GM12878 (cell line): ENCODE results near the gene RBM26.

Source experiments
- ELK1 ChIP-seq: IDR thresholded peaks from 2 replicates; pipeline ENCODE4 v1.6.1; 2012; ENCODE audit warnings: low read depth, low read length, improper control_type of control experiment
- MTA2 ChIP-seq: fragments of 450-650 bp; IDR thresholded peaks from 2 replicates; pipeline ENCODE4 v1.6.1; 2016; ENCODE audit warnings: low read depth, mild to moderate bottlenecking, moderate library complexity
- PBX3 ChIP-seq: IDR thresholded peaks from 2 replicates; pipeline ENCODE4 v1.6.1; 2011; ENCODE audit warnings: mild to moderate bottlenecking, low read depth, low read length, moderate library complexity; ENCODE audit not compliant: insufficient replicate concordance
- YY1 ChIP-seq: IDR thresholded peaks from 2 replicates; pipeline ENCODE4 v1.6.1; 2011; ENCODE audit warnings: low read depth, mild to moderate bottlenecking, low read length
- TF ChIP-seq, protein P1 (sequence below), 3 experiments: IDR thresholded peaks in 2 of 3; conservative IDR thresholded peaks in 1 of 3; 2 replicates each; pipeline ENCODE4 v1.5.1; 2011; ENCODE audit warnings: low read depth in 3 of 3, low read length in 3 of 3, mild to moderate bottlenecking in 3 of 3, control low read depth in 2 of 3, moderate library complexity in 2 of 3, inconsistent platforms in 1 of 3, mixed read lengths in 1 of 3; ENCODE audit not compliant: control insufficient read depth in 2 of 3, insufficient read depth in 1 of 3; ENCODE audit errors: extremely low read depth in 1 of 3

DNA sequence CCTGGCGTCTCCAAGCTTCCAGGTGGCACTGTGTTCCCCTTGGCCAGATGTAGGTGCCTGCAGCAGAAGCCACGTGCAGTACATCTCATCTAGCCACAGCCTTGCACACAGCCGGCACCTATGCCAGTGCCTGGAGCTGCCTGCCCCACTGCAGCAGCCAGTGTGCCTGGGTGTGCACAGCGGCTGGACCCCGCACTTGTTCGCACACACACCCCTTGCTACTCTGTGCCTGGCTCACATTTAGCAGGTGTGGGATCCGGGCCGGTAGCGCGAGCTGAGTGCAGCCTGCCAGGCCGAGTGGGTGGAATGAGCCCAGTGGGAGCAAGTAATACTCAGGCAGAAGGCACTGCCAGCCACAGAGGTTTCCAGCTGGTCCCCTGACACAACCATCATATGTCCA lies 26.9 kb upstream of the RBM26 start:
- TF ChIP-seq PBX3 = no peak
- TF ChIP-seq, protein P1, sequence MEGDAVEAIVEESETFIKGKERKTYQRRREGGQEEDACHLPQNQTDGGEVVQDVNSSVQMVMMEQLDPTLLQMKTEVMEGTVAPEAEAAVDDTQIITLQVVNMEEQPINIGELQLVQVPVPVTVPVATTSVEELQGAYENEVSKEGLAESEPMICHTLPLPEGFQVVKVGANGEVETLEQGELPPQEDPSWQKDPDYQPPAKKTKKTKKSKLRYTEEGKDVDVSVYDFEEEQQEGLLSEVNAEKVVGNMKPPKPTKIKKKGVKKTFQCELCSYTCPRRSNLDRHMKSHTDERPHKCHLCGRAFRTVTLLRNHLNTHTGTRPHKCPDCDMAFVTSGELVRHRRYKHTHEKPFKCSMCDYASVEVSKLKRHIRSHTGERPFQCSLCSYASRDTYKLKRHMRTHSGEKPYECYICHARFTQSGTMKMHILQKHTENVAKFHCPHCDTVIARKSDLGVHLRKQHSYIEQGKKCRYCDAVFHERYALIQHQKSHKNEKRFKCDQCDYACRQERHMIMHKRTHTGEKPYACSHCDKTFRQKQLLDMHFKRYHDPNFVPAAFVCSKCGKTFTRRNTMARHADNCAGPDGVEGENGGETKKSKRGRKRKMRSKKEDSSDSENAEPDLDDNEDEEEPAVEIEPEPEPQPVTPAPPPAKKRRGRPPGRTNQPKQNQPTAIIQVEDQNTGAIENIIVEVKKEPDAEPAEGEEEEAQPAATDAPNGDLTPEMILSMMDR (IDR thresholded peaks at IDR 0.05 in 2 of 3, conservative IDR thresholded peaks at IDR 0.05 in 1 of 3; ENCODE audit: control insufficient read depth in 2 of 3, extremely low read depth in 1 of 3, insufficient read depth in 1 of 3, low read depth in 3 of 3, low read length in 3 of 3) = no peak
- TF ChIP-seq ELK1 = no peak
- no peak for TF ChIP-seq MTA2
- no peak for TF ChIP-seq YY1
